ENCODE measurements around the gene HNF1B.

DNA sequence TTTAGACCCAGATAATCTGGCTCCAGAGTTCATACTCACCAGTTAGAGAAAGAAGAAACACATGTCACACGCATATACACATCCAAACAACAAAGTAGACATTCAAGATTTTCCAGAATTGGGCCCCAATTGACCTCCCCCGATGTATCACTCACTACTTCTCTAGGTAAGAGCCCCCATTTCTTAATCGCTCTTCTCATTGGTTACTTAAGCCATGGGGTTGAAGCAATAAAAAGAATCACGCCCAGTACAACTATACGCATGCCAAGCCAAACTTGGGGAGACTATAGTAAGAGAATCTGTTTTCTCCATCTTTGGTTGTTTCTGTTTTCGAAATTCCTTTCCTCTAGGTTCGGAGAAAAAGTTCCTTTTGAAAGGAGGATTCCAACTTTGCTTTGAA, 102.2 kb downstream of the HNF1B start:
- TF ChIP-seq, protein P1, sequence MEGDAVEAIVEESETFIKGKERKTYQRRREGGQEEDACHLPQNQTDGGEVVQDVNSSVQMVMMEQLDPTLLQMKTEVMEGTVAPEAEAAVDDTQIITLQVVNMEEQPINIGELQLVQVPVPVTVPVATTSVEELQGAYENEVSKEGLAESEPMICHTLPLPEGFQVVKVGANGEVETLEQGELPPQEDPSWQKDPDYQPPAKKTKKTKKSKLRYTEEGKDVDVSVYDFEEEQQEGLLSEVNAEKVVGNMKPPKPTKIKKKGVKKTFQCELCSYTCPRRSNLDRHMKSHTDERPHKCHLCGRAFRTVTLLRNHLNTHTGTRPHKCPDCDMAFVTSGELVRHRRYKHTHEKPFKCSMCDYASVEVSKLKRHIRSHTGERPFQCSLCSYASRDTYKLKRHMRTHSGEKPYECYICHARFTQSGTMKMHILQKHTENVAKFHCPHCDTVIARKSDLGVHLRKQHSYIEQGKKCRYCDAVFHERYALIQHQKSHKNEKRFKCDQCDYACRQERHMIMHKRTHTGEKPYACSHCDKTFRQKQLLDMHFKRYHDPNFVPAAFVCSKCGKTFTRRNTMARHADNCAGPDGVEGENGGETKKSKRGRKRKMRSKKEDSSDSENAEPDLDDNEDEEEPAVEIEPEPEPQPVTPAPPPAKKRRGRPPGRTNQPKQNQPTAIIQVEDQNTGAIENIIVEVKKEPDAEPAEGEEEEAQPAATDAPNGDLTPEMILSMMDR (IDR thresholded peaks at IDR 0.05) = no peak
- TF ChIP-seq POLR2A (IDR thresholded peaks at IDR 0.05) = no peak
